Stimulated activated CD8-positive, alpha-beta memory T cell treated with anti-CD3 and anti-CD28 coated beads, Interleukin-15, amount 100 ng/mL, for 24 hours (primary cell): Measurements from ENCODE around the gene TRPC4.
"Not testable (repeated sequence)": the region's sequence is repeated elsewhere in the genome, so short reads cannot be mapped to it uniquely, and the experiment has no call there.

ENCODE experiments used
- DNase-seq: peaks from one replicate; pipeline ENCODE4 v3.0.0-alpha.2; 2020; ENCODE audit warnings: low read depth

The TRPC4 gene

DNA sequence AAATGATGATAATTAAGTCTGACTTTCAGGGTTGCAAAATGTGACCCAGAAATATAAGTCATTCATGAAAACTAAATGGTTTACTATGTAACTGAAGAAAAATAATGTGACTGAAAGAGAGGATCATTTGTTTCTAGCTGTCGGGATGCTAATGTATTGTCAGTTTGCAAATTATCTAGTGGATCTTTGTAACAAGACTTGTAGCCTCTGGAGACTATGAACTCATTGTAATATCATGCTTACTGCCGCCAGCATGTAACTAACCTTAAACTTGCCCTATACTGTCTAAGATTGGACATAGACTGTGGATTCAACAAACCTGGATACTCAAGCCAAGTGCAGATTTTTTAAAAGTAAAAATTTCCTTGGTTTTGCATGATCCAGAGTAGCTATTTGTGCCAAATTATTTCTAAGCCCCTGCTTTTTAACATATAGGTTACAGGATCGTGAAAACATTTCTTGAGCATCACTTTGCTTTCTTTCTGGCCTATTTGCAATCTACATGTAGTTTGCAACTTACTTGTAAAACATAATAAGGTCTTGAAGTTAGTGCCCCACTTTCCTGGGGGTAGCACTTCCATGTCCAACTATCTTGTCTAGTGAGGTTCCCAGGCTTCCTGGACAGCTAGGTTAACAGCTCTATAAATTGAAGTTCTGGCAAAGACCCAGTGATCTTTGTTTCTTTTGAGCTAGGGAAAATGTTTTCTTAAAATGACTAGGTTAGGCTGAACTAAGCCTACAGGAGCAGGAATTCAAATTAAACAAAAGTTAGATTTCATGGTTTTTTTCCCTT, 267.7 kb downstream of the TRPC4 start:
- no peak for DNase-seq

DNA sequence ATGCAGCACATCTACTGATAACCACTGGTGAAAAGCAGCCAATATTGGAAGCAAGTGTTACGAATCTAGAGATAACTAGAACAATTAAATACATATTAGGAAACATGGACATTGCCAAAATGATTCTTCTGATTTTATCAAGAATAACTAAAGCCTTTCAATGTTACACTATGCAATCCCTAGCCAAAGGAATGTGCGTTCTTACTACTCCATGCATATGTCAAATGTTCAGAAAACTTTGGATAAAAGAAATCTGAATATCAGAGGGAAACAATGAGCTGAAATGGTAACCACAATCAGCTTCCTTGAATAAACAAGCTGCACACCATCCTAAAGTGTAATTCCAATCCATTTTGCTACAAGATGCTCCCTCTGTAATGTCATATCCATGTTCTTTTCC, 270.1 kb downstream of the TRPC4 start:
- no peak for DNase-seq

DNA sequence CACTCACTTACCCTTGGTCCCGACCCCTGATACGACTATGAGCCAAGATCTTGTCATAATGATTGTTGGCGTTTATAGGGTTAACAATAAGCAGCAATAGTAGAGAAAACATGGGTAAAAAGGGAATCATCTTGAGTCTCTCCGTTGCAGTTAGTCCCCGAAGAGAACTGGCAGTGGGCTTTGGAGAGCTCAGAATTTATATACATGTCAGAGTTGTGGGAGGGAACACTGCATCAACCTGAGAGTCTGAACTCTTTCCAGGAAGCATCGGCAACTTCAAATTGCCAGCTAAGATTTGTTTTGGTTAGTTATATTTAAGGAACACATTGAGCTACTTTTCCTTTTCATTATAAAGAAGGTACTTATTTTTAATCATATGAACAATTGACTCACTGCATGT, 271.0 kb downstream of the TRPC4 start, which contains the start of gene POSTN:
Gene POSTN, minus strand, starts transcription at position 172 of the 400 bp plus-strand sequence. Its CDS starts 42 bp downstream, at position 130.
- no peak for DNase-seq

DNA sequence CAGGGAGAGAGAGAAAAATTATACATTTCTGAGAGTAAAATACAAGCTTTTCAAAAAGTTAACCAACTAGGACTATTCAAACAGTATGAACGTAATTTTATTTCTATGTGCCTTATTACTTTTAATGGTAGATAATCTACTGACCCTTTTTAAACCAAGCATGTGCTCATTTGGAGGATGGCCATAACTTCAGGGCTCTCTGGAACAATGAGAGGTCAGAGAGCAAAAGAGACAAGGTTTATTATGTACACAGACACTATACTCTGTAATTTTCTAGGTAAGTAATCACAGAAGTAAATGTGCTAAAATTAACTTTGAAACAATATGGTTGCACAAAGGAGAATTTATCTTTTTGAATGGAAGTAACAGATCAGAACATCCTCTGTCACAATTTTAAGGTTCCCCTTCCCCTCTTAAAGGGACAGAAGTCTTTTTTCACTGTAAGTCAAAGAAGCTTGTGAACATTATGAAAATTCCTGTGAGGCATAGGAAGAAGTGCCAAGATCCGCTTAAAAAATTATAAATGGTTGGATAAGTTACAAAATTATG, 272.0 kb downstream of the TRPC4 start:
- no peak for DNase-seq

DNA sequence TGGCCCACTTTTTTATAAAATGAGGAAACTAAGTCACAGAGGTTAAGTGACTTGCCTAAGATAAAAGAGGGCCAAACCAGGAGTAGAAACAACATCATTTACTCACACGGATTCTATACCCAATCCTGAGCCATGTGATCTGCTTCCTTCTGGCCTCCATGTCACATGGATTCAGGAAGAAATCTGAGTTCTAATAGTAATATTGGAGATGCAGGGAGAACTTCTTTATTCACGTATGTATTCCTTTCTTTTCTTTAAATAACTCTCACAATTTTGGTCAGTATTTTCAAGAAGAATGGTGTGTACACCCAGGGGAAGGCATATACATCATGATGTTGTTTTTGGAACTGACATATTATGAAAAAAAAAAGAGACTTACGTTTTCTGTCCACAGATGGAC, 272.8 kb downstream of the TRPC4 start:
- no peak for DNase-seq

DNA sequence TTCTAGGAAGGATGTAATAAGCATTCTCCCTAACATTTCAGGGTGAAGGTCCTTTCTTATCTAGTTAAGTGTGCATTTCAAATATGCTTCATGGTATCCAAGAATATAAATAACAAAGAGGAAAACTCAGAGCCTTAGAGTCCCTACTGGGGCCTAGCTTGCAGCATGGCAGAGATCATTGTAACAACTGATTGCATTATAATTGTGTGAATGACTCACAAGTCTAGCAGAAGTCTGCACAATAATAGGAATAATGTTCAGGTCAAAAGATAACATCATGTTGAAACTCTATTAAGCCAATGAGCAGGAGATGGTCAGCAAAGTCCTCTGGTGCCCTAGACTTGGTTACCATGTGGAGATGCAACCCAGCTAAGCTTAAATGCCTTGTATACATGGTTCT, 274.4 kb downstream of the TRPC4 start:
- no peak for DNase-seq

DNA sequence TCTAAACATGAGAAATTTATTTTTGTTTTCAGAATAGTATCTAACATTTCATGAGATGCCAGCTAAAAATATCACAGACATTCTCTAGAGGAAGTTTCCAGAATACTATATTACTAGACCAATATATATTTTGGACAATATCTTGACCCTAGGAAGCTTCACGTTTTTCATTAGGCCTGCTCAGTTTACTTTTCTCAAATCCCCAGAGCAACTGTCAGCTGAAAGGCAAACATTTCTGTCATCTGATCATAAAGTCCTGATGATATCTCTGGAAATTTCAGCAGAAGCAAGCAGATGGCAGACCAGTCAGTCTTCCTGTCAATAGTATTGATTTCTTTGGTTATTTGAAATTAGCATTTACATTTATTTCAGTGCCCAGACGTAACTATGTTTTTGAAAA, 275.0 kb downstream of the TRPC4 start:
- DNase-seq = no peak

DNA sequence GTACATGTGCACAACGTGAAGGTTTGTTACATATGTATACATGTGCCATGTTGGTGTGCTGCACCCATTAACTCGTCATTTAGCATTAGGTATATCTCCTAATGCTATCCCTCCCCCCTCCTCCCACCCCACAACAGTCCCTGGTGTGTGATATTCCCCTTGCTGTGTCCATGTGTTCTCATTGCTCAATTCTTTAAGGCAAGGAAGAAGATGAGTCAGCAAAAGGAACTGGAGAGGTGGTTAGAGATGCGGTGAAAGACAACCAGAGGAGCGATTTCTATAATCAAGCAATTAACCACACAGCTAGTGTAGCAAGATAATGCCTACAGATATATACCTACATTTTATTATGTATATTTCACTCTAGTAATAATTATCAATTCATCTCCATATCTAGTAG, 280.2 kb downstream of the TRPC4 start:
- not testable (repeated sequence) for DNase-seq

DNA sequence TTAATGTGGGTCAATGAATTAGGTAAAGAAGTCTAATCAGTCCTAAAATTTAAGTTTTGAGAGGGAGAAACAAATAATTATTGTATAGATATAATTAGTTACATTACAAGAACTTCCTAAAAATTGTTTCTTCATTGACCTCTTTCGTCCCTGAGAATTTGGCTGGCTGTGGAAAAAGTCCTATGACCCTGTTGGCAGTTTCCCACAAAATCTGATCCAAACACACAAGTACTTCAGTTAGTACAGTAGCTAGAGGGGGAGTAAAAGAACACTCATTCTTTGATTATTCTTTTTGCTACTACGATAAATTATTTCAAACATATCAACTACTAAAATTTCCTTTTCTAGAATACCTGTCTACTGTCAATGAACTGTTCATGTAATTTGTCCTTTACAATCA, 282.3 kb downstream of the TRPC4 start:
- no peak for DNase-seq
